ENCODE data around the gene PACS1. TPM values are rescaled to one million over a fixed set of nuclear protein-coding genes. Genes with fewer than 3 reads are reported as not detected.
A peak's percentile ranks its signal among the peaks of the same experiment; 100 is the strongest.

Gene PACS1
- polyA plus RNA-seq, 3 donors = 8.1 to 36.8 (median 12.4) TPM

DNA sequence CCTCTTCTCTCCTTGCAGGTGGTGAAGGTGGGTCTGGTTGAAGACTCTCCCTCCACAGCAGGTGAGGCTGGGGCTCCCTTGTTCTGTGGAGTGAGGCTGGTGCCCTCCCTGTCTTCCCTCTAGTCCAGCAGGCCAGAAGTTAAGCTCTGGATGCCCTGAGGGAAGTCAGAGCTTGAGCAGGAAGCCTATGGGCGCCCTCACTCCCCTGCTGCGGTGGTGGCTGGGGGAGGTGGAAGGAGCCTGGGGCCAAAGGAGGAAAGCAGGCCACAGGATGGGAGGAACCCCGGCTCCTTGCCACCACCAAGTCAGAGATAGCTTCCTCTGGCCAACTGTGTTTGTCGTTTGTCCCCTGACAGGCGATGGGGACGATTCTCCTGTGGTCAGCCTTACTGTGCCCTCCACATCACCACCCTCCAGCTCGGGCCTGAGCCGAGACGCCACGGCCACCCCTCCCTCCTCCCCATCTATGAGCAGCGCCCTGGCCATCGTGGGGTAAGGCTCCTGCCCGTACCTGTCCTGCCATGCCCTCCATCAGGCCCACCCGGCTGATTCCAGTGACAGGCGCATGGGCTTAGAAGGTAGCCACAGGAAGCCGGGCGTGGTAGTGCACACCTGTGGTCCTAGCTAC, 168.8 kb downstream of the PACS1 start:
- Mint-ChIP-seq H3K9me3 (no peaks in the 10 kb centered on the region), H3K27ac (peak overlapping the region in 1 of 7 donors; percentile 50), H3K4me1 (no peaks in the 10 kb centered on the region), H3K36me3 (peaks cover 78 to 83% of the 10 kb centered on the region in 2 donors), H3K4me3 (no peak overlapping the region), H3K27me3 (ENCODE audit: low read depth in 3 of 3) (peaks cover 0 to 2% (median 0%) of the 10 kb centered on the region in 3 donors)
- Histone ChIP-seq H4K20me1 (ENCODE audit: insufficient read depth, low read length) (no peaks in the 10 kb centered on the region), H3K79me2 (ENCODE audit: insufficient read depth, low read length) (no peaks in the 10 kb centered on the region), H3K9me3 (replicated peaks in 1 of 2; ENCODE audit: control insufficient read depth in 1 of 2, insufficient read depth in 1 of 2, low read length in 2 of 2) (no peaks in the 10 kb centered on the region), H2AFZ (ENCODE audit: insufficient read depth, low read depth, low read length, poor library complexity, severe bottlenecking) (no peak overlapping the region), H3K9ac (ENCODE audit: insufficient read depth, low read length, poor library complexity, severe bottlenecking) (no peak overlapping the region), H3K27me3 (ENCODE audit: control insufficient read depth in 2 of 2, insufficient read depth in 2 of 2, low read length in 2 of 2) (no peaks in the 10 kb centered on the region), H3K27ac (ENCODE audit: low read depth in 1 of 2, low read length in 2 of 2) (no peak overlapping the region), H3K4me3 (replicated peaks in 1 of 3; ENCODE audit: low read depth in 2 of 3, low read length in 3 of 3) (no peak overlapping the region), H3K4me2 (replicated peaks; ENCODE audit: extremely low read depth, low read length, poor library complexity, severe bottlenecking) (no peak overlapping the region), H3K36me3 (replicated peaks in 1 of 2; ENCODE audit: control insufficient read depth in 1 of 2, insufficient read depth in 2 of 2, low read length in 2 of 2) (peaks cover 73 to 94% of the 10 kb centered on the region in 2 donors), H3K4me1 (ENCODE audit: control insufficient read depth in 1 of 2, insufficient read depth in 2 of 2, low read length in 2 of 2) (no peaks in the 10 kb centered on the region)
- TF ChIP-seq, protein P1, sequence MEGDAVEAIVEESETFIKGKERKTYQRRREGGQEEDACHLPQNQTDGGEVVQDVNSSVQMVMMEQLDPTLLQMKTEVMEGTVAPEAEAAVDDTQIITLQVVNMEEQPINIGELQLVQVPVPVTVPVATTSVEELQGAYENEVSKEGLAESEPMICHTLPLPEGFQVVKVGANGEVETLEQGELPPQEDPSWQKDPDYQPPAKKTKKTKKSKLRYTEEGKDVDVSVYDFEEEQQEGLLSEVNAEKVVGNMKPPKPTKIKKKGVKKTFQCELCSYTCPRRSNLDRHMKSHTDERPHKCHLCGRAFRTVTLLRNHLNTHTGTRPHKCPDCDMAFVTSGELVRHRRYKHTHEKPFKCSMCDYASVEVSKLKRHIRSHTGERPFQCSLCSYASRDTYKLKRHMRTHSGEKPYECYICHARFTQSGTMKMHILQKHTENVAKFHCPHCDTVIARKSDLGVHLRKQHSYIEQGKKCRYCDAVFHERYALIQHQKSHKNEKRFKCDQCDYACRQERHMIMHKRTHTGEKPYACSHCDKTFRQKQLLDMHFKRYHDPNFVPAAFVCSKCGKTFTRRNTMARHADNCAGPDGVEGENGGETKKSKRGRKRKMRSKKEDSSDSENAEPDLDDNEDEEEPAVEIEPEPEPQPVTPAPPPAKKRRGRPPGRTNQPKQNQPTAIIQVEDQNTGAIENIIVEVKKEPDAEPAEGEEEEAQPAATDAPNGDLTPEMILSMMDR (IDR thresholded peaks at IDR 0.05) = no peak
- intact Hi-C loops (cut with micrococcal nuclease) = no loop called here
- DNase-seq = no peak
- WGBS (ENCODE audit: insufficient coverage) = 93% methylated on average over 14 of the region's 17 CpGs

GRCh38 chr11:66239511-66239910, 169.4 kb downstream of the PACS1 start:
- Mint-ChIP-seq H3K36me3 (peaks cover 78 to 84% of the 10 kb centered on the region in 2 donors), H3K9me3 (no peaks in the 10 kb centered on the region), H3K4me1 (no peaks in the 10 kb centered on the region), H3K4me3 (no peak overlapping the region), H3K27ac (peak overlapping the region in 1 of 7 donors; percentile 32), H3K27me3 (ENCODE audit: low read depth in 3 of 3) (peaks cover 0 to 2% (median 0%) of the 10 kb centered on the region in 3 donors)
- Histone ChIP-seq H3K9me3 (replicated peaks in 1 of 2; ENCODE audit: control insufficient read depth in 1 of 2, insufficient read depth in 1 of 2, low read length in 2 of 2) (no peaks in the 10 kb centered on the region), H3K9ac (ENCODE audit: insufficient read depth, low read length, poor library complexity, severe bottlenecking) (no peak overlapping the region), H3K36me3 (replicated peaks in 1 of 2; ENCODE audit: control insufficient read depth in 1 of 2, insufficient read depth in 2 of 2, low read length in 2 of 2) (peaks cover 68 to 94% of the 10 kb centered on the region in 2 donors), H3K4me2 (replicated peaks; ENCODE audit: extremely low read depth, low read length, poor library complexity, severe bottlenecking) (no peak overlapping the region), H3K27me3 (ENCODE audit: control insufficient read depth in 2 of 2, insufficient read depth in 2 of 2, low read length in 2 of 2) (no peaks in the 10 kb centered on the region), H2AFZ (ENCODE audit: insufficient read depth, low read depth, low read length, poor library complexity, severe bottlenecking) (no peak overlapping the region), H3K79me2 (ENCODE audit: insufficient read depth, low read length) (no peaks in the 10 kb centered on the region), H3K27ac (ENCODE audit: low read depth in 1 of 2, low read length in 2 of 2) (no peak overlapping the region), H3K4me3 (replicated peaks in 1 of 3; ENCODE audit: low read depth in 2 of 3, low read length in 3 of 3) (no peak overlapping the region), H3K4me1 (ENCODE audit: control insufficient read depth in 1 of 2, insufficient read depth in 2 of 2, low read length in 2 of 2) (no peaks in the 10 kb centered on the region), H4K20me1 (ENCODE audit: insufficient read depth, low read length) (no peaks in the 10 kb centered on the region)
- no peak for DNase-seq
- TF ChIP-seq, protein P1 (IDR thresholded peaks at IDR 0.05) = no peak
- intact Hi-C loops (cut with micrococcal nuclease) = no loop called here
- WGBS (ENCODE audit: insufficient coverage) = 90% methylated on average over 3 of the region's 3 CpGs
